Vagina (tissue), 2 donors: Measurements from ENCODE around the gene CDR2L. TPM values are rescaled to one million over a fixed set of nuclear protein-coding genes. Genes with fewer than 3 reads are reported as not detected.
"Not testable (repeated sequence)": the region's sequence is repeated elsewhere in the genome, so short reads cannot be mapped to it uniquely, and the experiment has no call there.

Experiments used
- DNase-seq, 2 donors: peaks; one replicate each; pipeline ENCODE4 v3.0.0-alpha.2; 2017; ENCODE audit errors: extremely low spot score in 2 of 2
- H3K27ac ChIP-seq: fragments of 200-600 bp; sonication (generic); one replicate; pipeline ENCODE4 v1.5.1; 2019
- H3K27me3 ChIP-seq: fragments of 200-600 bp; sonication (generic); one replicate; pipeline ENCODE4 v1.5.1; 2019
- H3K36me3 ChIP-seq, 2 donors: fragments of 200-600 bp; sonication (generic); one replicate each; pipeline ENCODE4 v1.5.1; 2017 to 2019
- H3K4me1 ChIP-seq: fragments of 200-600 bp; sonication (generic); one replicate; pipeline ENCODE4 v1.5.1; 2019
- H3K4me3 ChIP-seq, 2 donors: fragments of 200-600 bp; sonication (generic); 1 replicate in 1 of 2; 2 replicates in 1 of 2; pipeline ENCODE4 v1.5.1; 2016 to 2019
- H3K9me3 ChIP-seq: fragments of 200-600 bp; sonication (generic); one replicate; pipeline ENCODE4 v1.5.1; 2019
- CTCF ChIP-seq, 3 experiments: fragments of 450-650 bp in 2 of 3; fragments of 200-600 bp in 1 of 3; sonication (generic) in 1 of 3; IDR thresholded peaks; one replicate each; pipeline ENCODE4 v1.5.1; 2017 to 2019; ENCODE audit warnings: antibody characterized with exemption in 3 of 3, mild to moderate bottlenecking in 2 of 3, moderate library complexity in 2 of 3
- POLR2A ChIP-seq, 2 donors: fragments of 450-650 bp; IDR thresholded peaks; one replicate each; pipeline ENCODE4 v1.6.1; 2017; ENCODE audit warnings: antibody characterized with exemption in 2 of 2, mild to moderate bottlenecking in 2 of 2, moderate library complexity in 2 of 2
- POLR2AphosphoS5 ChIP-seq, 2 donors: sonication (generic); formaldehyde crosslinking; IDR thresholded peaks; one replicate each; pipeline ENCODE4 v1.9.0; 2017; ENCODE audit warnings: antibody characterized with exemption in 2 of 2, mild to moderate bottlenecking in 2 of 2, low read depth in 1 of 2; ENCODE audit not compliant: insufficient read depth in 1 of 2
- intact Hi-C: fragments of 100-400 bp; cut with DNase I; formaldehyde crosslinking; loops from one replicate; pipeline ENCODE4 v1.15.1; 2023
- total RNA-seq: library from RNA; depleted of rRNA; stranded (reverse); fragments of >200 nt; gene quantifications from one replicate; pipeline ENCODE4 v1.2.3, GENCODE V29; 2016

Gene CDR2L
- total RNA-seq, 1 donor from 2014 or later, result 13.5 TPM

DNA sequence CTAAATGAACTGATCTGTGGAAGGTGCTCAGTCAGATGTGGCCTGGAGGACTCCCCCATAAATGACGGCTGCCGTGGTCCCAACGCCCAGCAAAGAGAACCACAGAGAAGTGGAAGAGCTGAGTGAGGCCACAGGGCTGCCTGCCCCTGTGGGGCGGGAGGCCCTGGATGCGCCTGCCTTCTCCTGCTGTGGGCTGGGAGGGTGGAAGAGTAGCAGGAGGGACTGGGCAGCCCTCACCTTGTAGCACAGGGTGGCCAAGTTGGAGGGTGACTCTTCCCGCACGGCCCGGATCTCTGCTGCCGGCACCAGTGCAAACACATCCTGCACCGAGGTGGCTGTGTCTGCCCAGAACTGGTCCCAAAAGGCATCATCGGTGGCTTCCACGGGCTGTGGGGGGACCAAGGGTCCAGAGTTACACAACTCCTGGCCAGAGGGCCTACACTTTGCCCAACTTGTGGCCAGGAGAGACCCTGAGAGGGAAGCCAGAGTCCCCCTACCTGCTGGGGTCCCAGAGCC, 23.1 kb upstream of the CDR2L start:
- Histone ChIP-seq H3K9me3 (no peaks in the 10 kb centered on the region), H3K27me3 (no peaks in the 10 kb centered on the region), H3K27ac (no peak overlapping the region), H3K36me3 (no peaks in the 10 kb centered on the region), H3K4me1 (peaks cover 13% of the 10 kb centered on the region), H3K4me3 (no peak overlapping the region)
- no peak for DNase-seq
- intact Hi-C loops, result loop anchor here (5.0 to 10.0 kb wide), 3 partner anchors 70 to 243 kb away; partner anchors contain the start of gene NUP85
- TF ChIP-seq POLR2AphosphoS5 (IDR thresholded peaks at IDR 0.05; ENCODE audit: insufficient read depth in 1 of 2, low read depth in 1 of 2) (no peak), CTCF (IDR thresholded peaks at IDR 0.05) (no peak), POLR2A (IDR thresholded peaks at IDR 0.05) (no peak)

- intact Hi-C loops, result loop anchor here (5.0 to 10.0 kb wide), 3 partner anchors 70 to 242 kb away; partner anchors contain the start of gene NUP85
- no peaks in the 10 kb centered on the region for H3K36me3 ChIP-seq
- no peaks in the 10 kb centered on the region for H3K27me3 ChIP-seq
- no peak overlapping the region for H3K4me3 ChIP-seq
- no peaks in the 10 kb centered on the region for H3K9me3 ChIP-seq
- DNase-seq, result no peak
- H3K4me1 ChIP-seq, result peaks cover 13% of the 10 kb centered on the region
- no peak for TF ChIP-seq POLR2AphosphoS5 (IDR thresholded peaks at IDR 0.05; ENCODE audit: insufficient read depth in 1 of 2, low read depth in 1 of 2)
- TF ChIP-seq CTCF (IDR thresholded peaks at IDR 0.05), result no peak
- TF ChIP-seq POLR2A (IDR thresholded peaks at IDR 0.05), result no peak
- H3K27ac ChIP-seq, result no peak overlapping the region
These were observed 22.3 kb upstream of the CDR2L start for GRCh38 chr17:74964988-74965622.

GRCh38 chr17:74968361-74968780, 19.1 kb upstream of the CDR2L start:
- intact Hi-C loops, result loop anchor here (10.0 kb wide), 2 partner anchors 66 to 146 kb away; no protein-coding TSS in a partner anchor
- Histone ChIP-seq H3K27ac (no peak overlapping the region), H3K9me3 (no peaks in the 10 kb centered on the region), H3K4me1 (peaks cover 29% of the 10 kb centered on the region), H3K36me3 (no peaks in the 10 kb centered on the region), H3K27me3 (no peaks in the 10 kb centered on the region), H3K4me3 (no peak overlapping the region)
- TF ChIP-seq POLR2AphosphoS5 (IDR thresholded peaks at IDR 0.05; ENCODE audit: insufficient read depth in 1 of 2, low read depth in 1 of 2) (no peak), CTCF (IDR thresholded peaks at IDR 0.05) (no peak), POLR2A (IDR thresholded peaks at IDR 0.05) (no peak)
- DNase-seq, result no peak

- DNase-seq, H3K27ac ChIP-seq, H3K27me3 ChIP-seq, H3K36me3 ChIP-seq, H3K4me3 ChIP-seq, H3K9me3 ChIP-seq: not testable (repeated sequence)
- intact Hi-C loops, result loop anchor here (10.0 kb wide), 2 partner anchors 65 to 145 kb away; no protein-coding TSS in a partner anchor
- H3K4me1 ChIP-seq, result peaks cover 29% of the 10 kb centered on the region
These were observed 17.9 kb upstream of the CDR2L start for GRCh38 chr17:74969501-74969900.

- intact Hi-C loops, result no loop called here
- Histone ChIP-seq H3K36me3 (no peaks in the 10 kb centered on the region), H3K4me3 (no peak overlapping the region), H3K9me3 (no peaks in the 10 kb centered on the region), H3K27ac (no peak overlapping the region), H3K27me3 (no peaks in the 10 kb centered on the region), H3K4me1 (peaks cover 29% of the 10 kb centered on the region)
- DNase-seq, result no peak
- TF ChIP-seq POLR2A (IDR thresholded peaks at IDR 0.05), result no peak
- no peak for TF ChIP-seq POLR2AphosphoS5 (IDR thresholded peaks at IDR 0.05; ENCODE audit: insufficient read depth in 1 of 2, low read depth in 1 of 2)
- no peak for TF ChIP-seq CTCF (IDR thresholded peaks at IDR 0.05)
These were observed 17.0 kb upstream of the CDR2L start for GRCh38 chr17:74970395-74970794.
